GM18520 (cell line): ENCODE results near the gene UQCRC1.

Experiments used
- ATAC-seq: cut with Tn5 transposase; IDR thresholded peaks from one replicate; pipeline ENCODE4 v1.9.1; 2021; ENCODE audit not compliant: unreplicated experiment

The UQCRC1 gene

GRCh38 chr3:48573973-48574585 is 35.4 kb downstream of the UQCRC1 start:
- ATAC-seq: no peak

DNA sequence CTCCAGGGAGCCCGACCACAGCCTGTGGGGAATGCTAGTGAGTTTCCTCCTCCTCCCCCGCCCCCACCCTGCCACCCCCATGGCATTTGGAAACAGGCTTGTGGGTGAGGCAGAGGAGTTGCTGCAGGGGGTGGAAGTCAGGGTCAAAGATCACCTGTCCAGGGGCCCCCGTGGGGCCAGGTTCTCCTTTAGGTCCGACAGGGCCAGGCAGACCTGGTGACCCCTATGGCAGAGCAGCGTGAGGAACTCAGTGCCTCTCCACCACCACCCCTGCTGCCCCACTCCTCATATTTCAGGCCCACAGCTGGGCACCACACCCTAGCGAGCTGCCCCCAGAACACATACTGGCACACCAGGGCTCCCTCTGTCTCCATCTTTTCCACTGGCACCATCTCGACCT is 36.9 kb downstream of the UQCRC1 start:
- no peak for ATAC-seq

- ATAC-seq: no peak
Measured at GRCh38 chr3:48571938-48572337, 37.5 kb downstream of the UQCRC1 start.

DNA sequence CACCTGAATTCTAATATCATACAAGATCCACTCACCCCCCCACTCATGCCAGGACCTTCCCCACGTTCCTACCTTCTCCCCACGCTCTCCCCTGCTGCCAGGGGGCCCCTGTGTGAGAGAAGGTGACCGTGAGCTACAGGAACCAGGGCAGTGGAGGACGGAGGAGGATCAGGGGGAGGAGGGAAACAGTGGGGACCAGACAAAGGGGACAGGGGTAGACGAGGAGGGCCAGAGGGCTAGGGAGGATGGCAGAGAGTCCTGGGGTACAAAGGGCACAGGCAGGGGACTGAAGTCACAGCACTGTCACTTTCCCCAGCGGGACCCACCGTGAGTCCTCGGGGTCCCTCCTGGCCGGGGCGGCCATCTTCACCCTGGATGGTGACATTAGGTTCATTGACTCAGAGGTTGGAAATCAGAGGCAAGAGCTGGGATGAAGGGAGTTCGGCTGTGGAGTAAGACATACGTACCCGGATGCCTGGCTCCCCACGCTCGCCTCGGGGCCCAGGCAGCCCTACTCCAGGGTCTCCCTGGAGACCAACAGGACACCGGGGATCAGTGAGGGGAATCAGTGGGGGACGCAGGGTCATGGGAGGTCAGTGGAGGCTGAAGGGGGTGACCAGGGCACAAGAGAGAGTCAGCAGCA is 39.5 kb downstream of the UQCRC1 start:
- no peak for ATAC-seq

DNA sequence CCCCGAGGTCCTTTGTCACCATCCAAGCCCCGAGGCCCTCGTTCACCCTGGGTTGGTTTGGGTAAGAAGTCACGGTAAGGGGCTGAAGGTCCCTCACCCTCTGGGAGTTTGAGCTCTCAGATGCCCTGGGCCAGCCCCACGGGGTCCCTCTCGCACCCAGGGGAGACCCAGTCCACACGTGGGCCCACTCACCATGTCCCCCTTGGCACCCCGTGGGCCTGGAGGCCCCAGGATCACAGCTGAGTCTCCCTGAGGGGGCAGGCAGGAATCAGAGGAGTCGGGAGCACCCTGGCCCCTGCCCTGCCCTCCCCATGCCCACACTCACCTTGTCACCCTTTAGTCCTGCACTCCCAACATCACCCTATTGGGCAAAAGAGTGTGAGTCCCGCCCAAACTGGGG is 40.0 kb downstream of the UQCRC1 start:
- no peak for ATAC-seq

- ATAC-seq: no peak
Measured at GRCh38 chr3:48568476-48568875, 41.0 kb downstream of the UQCRC1 start.

DNA sequence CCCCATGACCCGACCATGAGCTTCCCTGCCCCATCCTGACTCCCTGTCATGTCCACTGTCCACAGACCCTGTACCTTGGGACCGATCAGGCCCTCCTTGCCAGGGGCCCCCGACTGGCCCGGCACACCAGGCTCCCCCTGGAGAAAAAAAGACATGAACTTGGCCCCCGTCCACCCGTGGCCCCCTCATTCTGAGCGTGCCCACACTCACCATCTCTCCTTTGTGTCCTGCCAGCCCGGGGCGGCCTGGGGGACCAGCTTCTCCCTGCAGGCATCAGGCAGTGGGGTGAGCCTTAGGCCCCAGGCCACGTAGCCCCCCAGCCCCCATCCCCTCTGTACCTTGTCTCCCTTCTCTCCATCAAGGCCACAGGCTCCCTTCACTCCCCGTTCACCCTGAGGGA is 41.9 kb downstream of the UQCRC1 start:
- ATAC-seq: no peak

DNA sequence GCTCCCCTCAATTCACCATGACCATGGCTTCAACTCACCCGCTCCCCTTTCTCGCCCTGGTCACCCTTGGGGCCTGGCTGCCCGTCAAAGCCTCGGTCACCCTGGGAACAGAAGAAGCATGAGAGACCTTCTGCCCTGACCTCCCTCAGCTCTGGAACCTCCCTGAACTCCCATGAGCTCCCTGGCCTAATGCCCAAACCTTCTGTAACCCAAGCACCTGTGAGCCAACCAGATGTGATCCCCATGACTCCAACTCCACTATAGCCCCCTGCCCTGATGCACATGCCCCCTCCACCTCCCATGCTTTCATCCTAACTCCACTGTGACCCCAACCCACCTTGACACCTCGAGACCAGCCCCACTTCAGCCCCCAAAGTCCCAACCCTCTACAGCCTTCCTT is 42.4 kb downstream of the UQCRC1 start:
- no peak for ATAC-seq

DNA sequence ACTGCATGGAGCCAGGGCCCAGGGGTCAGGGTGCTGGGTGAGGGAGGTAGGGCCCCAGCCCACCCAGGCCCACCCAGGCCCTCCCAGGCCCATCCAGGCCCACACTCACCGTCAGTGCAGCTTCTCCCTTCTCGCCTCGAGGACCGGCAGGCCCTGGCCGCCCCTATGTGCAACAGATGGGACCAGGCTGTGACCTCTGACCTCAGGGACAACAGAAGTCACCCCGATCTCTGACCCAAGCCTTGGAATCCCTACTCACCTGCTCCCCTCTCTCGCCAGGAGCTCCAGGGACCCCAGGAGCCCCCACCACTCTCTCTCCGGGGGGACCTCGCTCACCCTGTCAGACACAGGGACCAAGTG is 43.1 kb downstream of the UQCRC1 start:
- no peak for ATAC-seq

- ATAC-seq: no peak
Measured at GRCh38 chr3:48565591-48566400, 43.6 kb downstream of the UQCRC1 start.

GRCh38 chr3:48565186-48565585 is 44.3 kb downstream of the UQCRC1 start:
- no peak for ATAC-seq

- no peak for ATAC-seq
Measured at GRCh38 chr3:48564667-48565066, 44.8 kb downstream of the UQCRC1 start.

GRCh38 chr3:48564022-48564421 is 45.4 kb downstream of the UQCRC1 start:
- ATAC-seq: no peak

- ATAC-seq: no peak
Measured at GRCh38 chr3:48563382-48563918, 46.0 kb downstream of the UQCRC1 start, which contains the start of gene UCN2. Gene UCN2 (minus strand): TSS chr3:48563781. CDS start chr3:48563124, 657 bp downstream.

DNA sequence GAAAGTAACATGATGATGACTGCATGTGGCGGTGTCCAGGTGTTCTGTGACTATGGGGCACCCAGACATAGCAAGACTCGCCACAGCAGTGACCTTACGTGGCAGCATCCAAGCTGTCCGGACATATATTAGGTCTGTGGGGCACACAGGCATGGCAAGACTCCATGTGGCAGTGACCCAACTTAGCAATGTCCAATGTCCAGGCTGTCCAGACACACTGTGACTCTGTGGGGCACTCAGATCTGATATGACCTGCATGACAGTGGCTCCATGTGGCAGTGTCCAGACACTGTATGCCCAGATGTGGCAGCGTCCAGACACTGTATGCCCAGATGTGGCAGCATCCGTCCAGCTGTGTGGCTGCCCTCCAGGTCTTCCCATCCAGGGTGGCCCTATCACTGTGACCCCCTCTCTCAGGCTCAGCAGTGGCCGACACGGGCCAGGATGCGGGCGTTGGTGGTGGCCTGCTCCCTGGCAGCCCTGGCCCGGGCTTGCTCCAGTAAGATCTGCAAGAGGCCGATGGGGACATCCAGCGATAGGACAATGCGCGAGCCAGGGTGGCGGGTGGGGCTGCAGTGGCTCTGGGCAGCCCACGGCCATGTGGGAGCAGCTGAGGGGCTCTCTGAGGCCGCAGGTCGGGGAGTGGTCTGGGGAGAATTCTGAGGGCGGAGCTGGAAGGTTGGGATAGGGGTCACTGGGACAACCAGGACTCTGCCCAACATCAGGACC is 46.9 kb downstream of the UQCRC1 start:
- no peak for ATAC-seq

DNA sequence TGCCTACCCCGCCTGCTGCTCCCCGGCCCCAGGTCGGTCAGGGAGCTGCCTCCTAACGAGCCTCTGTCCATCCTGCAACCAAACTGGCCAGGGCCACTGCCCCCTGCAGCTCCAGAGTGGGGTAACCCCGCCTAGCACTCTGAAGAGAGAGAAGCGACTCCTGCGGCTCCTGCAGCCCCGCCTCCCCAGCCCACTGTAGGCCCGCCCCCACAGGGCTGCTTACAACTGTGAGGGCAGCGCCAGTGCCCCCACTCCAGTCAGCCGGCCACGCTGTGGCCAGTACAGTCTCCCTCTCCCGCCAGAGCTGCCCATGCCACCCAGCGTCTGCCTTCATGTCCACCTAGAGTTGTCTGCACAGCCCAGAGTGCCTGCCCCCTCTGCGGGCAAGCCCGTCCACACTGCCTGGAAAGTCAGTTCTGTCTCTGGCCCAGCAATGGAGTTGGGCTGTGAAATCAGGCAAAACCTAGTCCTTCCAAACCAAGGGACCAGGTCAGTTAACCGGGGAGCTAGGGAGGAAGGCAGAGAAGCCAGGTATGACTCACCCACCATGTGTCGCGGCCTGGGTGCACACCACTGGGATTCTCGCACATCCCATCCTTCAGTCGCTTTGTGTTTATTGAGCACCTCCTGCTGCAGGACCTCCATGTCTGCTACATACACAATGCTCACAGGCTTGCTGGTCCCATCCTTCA is 48.3 kb downstream of the UQCRC1 start:
- no peak for ATAC-seq

- no peak for ATAC-seq
Measured at GRCh38 chr3:48560648-48561018, 48.8 kb downstream of the UQCRC1 start.

DNA sequence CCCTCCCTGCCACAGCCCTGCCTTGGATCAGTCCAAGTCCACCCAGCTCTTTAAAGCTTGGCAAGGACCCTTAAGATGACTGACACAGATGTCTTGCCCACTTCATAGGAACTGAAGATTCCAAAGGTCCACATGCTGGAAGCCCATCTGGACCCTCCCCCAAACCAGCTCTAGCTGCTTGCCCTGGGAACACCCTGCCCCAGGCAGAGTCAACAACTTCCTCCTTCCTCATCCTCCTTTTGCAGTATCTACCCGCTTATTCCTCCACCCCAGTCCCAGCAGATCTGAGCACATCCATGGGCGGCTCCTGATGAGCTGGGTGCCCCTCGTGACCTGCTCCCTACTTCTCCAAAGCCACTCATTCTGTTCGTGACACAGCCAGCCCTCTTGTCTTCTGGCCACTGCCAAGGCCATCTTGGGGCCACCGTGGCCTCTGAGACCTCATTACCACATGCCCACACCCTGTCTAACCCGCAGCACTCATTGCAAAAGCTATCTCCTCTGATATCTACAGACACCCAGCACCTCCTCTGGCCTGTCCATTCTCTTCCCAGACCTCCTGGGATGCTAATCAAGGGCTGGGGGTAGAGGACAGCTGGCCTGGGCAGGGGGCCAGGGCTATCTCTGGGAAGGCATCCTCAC is 50.8 kb downstream of the UQCRC1 start:
- no peak for ATAC-seq

DNA sequence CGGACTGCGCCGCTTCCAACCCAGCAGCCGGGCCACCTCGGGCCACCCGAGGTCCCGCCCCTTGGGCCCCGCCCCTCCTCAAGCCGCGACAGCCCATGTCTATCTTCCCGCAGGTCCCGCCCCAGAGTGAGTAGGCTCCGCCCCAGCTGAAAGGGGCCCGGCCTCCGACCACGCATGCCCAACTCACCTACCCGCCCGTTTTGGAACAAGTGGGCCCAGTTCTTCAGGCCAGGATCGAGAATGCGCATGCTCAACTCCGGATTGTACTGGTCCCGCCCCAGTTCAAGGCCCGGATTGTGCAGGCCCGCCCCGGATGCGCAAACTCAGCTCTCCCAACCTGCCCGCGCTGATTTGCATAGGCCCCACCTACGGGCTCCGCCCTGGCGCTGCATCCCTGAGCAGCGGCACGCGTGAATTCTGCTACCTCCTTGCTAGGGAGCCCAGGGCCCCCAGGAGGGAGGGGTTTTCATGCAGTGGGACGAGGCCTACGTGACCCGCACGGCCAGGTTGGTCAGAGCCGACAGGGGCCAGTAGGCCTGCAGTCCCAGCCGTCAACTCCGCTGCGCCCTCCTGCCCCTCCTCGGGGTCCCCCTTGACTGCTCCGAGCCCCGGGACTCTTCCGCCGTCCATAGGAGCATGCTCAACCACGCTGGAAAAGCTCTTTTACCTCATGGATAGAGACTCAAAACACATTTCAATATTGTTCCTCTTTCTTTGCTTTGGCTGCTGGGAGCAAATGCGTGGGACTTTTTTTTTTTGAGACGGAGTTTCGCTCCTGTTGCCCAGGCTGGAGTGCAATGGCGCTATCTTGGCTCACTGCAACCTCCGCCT is 52.4 kb downstream of the UQCRC1 start, which contains the start of gene PFKFB4:
PFKFB4 (minus strand) TSS at position 8 of the 831 bp plus-strand sequence. CDS start 26 bp downstream, outside the sequence.
- peak; percentile 74 for ATAC-seq
